HG02938 (cell line): Measurements from ENCODE around the gene NAIF1.
"Not testable (repeated sequence)": the region's sequence is repeated elsewhere in the genome, so short reads cannot be mapped to it uniquely, and the experiment has no call there.

ENCODE experiments used
- ATAC-seq: cut with Tn5 transposase; IDR thresholded peaks from one replicate; pipeline ENCODE4 v1.9.1; 2021; ENCODE audit warnings: mild to moderate bottlenecking, moderate library complexity; ENCODE audit not compliant: unreplicated experiment

Gene NAIF1

GRCh38 chr9:128088253-128088945 lies 21.3 kb upstream of the NAIF1 start:
- no peak for ATAC-seq

- no peak for ATAC-seq
Observed at GRCh38 chr9:128087262-128087661, 20.1 kb upstream of the NAIF1 start.

DNA sequence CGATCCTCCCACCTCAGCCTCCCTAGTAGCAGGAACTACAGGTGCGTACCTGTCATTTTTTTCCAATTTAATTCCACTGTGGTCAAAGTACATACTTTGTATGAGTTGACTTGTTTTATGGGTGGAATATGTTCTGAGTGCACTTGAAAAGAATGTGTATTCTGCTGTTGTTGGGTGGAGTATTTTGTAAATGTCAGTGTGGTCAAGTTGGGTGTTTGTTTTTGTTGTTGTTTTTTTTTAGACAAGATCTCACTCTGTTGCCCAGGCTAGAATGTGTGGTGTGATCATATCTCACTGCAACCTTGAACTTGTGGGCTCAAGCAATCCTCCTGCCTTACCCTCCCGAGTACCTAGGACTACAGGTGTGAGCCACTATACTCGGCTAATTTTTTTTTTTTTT lies 18.8 kb upstream of the NAIF1 start:
- ATAC-seq: no peak

- ATAC-seq: no peak
Observed at GRCh38 chr9:128084746-128085145, 17.6 kb upstream of the NAIF1 start.

- ATAC-seq: no peak
Observed at GRCh38 chr9:128082151-128082550, 15.0 kb upstream of the NAIF1 start.

DNA sequence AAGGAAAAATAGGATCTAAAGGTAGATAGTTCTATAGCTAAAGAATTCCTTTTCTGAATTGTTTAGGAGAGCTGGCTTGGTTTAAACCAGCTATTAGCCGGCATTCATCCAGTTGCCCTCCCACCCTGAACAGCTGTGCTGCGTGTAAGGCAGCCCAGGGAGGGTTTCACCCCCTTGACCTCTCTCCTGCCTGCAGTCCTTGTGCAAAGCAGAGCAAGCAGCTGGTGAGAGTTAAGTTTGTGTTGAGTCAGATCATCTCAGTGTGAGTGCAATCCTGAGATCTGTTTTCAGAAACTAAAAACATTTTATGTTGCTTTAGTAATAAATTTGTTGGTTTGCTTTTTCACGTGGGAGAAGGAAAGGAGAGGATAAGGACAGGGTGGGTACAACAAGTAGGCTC lies 13.9 kb upstream of the NAIF1 start:
- no peak for ATAC-seq

DNA sequence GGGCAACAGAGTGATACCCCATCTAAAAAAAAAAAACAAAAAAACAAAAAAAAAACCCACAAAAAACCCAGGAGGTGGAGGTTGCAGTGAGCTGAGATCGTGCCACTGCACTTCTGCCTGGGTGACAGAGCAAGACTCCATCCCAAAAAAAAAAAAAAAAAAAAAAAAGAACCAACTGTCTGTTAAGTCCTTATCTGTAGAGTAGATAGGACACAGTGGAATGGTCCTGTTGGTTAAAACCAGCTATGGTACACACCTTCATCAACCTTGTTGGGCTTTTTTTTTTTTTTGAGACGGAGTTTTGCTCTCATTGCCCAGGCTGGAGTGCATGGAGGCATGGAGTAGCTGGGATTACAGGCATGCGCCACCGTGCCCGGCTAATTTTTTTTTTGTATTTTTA lies 13.1 kb upstream of the NAIF1 start:
- ATAC-seq: no peak

DNA sequence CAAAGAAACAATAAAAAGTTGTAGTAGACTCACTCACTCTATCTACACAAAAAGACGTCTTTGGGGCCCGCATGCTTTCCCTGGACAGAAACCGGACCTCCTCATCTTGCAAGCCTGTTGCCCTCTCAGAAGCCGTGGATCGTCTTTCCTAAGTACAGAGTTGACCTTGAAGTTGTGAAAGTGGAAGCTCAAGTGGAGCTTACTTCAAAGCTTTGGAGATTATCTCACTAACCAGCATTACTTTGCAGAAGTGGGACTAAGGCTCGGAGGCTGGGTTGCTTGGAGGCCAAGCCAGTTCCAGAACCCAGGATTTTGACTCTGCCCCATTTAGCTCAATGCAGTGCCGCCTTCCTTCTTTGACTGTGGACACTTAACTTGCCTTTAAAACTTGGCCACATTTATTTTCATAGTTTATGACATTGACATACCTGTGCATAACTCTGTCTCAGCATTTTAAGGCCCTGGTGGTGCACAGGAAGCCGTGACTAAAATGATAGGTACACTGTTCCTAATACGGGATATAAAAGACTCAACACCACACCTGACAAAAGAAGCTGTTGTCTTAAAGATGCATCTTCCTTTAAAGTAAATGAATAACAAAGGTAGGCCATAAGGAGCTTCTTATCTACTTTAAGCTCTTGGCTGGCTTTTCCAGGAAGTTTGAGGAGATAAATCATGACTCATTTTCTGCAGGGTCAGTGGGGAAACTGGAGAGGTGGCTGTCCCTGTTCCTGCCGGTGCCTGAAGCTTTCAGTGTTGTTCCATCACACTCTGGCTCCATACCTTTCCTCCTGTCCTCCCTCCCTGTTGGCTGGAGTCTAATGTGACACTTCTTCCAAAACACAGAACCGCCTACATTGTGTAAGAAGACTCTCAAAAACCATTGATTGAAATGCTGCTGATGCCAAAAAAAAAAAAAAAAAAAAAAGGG lies 11.6 kb upstream of the NAIF1 start:
- no peak for ATAC-seq

DNA sequence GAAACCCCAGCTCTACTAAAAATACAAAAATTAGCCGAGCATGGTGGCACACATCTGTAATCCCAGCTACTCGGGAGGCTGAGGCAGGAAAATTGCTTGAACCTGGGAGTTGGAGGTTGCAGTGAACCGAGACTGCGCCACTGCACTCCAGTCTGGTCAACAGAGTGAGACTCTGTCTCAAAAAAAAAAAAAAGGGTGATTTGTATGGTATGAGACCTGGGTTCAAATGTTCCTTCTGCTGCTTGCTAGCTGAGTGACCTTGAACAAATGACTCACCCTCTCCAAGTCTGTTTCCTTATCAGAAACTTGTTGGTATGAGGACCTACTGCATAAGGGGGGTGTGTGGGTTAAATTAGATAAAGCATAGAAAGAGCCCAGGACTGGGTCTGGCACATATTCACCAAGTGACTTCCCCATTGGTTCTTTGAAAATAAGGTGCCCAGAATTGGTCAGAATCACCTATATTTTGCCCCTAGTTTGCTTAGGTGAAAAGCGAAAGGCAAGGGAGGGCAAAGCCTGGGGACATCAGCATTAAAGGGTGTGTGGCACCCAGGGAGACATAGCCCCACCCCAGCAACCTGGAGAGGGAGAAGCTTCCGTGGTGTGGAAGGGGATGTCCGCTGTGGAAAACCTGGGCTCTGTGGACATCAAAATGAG lies 10.9 kb upstream of the NAIF1 start:
- ATAC-seq: no peak

DNA sequence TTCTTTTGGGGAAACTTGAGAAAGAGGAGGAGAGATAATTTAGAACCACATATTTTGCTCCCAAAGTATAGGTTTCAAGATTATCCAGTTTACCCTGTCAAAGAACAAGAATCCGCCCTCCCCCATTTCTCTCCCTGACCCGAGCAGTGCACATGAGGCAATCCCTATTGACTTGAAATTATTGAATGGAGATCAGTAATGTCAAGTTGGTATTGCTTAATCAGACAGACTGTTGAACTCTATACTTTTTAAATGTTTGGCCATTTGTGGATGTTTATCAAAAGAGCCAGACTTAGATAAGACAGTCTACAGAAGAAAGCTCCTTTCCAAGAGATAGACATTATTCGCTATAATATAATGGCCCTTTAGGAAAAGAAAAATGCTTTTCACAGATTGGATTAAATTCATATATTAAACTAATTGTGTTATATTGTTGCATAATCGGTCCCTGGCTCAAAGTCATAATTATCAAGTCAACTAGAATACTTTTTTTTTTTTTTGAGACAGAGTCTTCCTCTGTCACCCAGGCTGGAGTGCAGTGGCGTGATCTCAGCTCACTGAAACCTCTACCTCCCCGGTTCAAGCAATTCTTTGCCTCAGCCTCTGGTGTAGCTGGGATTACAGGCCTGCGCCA lies 6.2 kb upstream of the NAIF1 start:
- no peak for ATAC-seq

DNA sequence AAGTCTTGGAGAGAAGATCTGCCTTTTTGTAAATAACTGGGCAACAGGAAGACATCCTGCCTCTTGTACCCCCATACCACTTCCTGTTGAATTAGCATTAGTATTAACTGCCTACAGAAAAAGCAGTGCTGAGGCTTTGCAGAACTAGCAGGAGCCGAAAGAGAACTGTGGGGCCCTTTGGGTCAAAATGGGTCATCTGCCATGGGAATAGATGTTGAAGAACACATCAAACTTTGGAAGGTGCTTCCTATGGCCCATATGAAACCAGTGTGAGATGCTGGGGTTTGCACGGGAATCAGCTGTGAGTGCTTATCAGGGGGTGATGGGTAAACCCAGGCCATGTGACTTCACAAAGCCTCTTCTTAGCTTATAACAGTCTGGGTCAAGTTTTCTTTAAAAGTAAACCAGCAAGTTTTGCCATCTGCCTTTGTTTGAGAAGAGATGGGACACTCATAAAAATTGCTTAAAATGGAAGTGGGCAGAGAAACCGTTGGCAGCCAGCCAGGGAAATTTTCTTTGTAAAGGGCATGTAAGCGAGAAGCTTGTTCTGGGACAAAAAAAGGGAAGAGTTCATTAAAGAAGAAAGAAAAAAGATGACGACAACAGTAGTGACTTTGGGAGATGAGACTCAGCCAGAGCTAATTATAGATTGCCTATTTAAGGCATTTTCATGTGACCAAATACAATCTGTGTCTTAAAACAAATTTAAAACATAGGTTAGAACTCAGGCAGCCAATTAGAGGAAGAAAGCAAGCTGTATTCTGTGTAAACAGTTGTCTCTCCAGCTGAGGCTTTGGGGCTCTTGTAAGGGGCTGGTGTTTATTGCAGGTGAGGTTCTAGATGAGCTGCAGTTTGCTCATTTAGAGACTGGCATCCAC lies 5.3 kb upstream of the NAIF1 start:
- no peak for ATAC-seq

GRCh38 chr9:128071475-128071874 lies 4.4 kb upstream of the NAIF1 start:
- ATAC-seq: not testable (repeated sequence)

GRCh38 chr9:128070874-128071273 lies 3.8 kb upstream of the NAIF1 start:
- no peak for ATAC-seq

GRCh38 chr9:128068386-128069205 lies 1.5 kb upstream of the NAIF1 start:
- ATAC-seq: peak; percentile 3

- ATAC-seq: peak; percentile 65
Observed at GRCh38 chr9:128067645-128068385, 695 bp upstream of the NAIF1 start, which contains the start of gene SLC25A25. Gene SLC25A25 (plus strand): TSS chr9:128068232. CDS start chr9:128068320, 88 bp downstream.

DNA sequence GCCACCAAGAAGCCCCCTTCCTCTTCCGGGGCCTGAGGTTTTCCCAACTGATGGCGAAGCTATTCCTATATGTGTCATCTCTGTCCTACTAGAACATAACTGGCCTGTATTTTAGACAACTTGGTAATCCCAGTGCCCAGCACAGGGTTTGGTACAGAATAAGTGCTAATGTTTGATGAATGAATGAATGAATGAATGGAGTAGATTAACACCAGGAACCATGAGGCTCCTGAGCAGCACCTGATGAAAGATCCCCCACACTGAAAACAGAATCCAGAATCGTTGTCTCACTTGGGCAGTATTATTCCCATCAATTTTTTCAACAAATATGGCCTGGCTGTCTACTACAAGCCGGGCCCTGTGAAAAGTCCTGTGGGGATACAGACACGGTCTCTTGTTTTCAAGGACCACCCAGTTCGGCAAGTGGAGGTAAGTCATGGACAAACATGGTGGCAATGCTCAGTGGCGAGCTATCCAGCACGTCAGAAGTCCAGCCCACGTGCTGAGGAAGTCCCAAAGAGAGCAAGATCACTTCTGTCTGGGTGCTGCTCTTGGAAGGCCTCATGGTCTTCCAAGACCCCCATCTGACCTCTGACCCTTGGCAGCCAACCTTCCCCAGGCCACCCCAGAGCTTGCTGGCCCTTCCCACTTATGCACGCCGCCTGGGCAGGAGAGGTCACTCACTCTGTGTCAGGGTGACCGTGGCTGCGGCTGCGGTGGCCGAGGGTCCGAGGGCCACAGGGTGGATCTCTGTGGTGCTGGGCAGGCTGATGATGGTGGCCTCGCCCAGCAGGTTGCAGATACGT lies 1.0 kb downstream of the NAIF1 start:
- no peak for ATAC-seq
